ENCODE data around the gene JAM3.
A peak's percentile ranks its signal among the peaks of the same experiment; 100 is the strongest.

The JAM3 gene

DNA sequence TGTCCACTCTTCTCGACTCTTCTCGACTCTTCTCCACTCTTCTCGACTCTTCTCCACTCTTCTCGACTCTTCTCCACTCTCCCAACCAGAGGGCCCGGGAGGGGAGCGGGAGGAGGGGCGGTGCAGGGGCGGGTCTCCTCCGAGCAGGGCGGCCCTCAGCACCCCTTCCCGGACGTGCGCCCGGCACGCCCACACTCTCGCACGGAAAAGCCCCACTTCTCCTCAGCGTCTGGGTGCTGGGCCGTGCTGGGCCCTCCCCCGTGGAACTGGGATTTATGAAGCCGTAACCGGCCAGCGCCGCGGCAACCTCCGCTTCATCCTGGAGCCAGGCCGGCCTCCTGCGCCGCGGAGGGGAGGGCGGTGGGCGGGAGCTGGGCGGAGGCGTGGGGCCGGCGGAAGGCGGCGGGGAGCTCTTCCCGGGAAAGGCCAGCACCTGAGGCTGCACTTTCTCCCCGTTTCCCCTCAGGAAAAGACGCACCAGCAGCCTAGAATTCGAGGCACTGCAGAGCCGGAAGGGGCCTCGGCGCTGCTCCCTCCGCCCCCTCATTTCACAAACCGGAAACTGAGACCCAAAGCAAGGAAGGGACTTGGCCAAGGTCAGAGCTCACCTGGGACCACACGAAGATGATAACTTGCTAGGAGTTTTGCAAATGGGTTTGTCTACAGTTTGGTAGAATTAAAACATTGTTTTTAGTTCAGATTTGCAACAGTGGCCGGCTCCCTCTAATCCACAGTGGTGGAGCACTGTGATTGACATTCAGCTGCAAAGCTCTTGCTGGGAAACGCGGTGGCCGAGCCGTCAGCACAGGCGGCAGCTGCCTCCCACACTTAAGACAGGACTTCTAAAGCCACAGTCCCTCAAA lies 31.6 kb upstream of the JAM3 start:
- no peaks in the 10 kb centered on the region for H3K36me3 ChIP-seq
- peaks cover 63% of the 10 kb centered on the region for H3K4me1 ChIP-seq
- H3K9me3 ChIP-seq, result no peaks in the 10 kb centered on the region
- DNase-seq, result peak; percentile 73
- H3K27me3 ChIP-seq, result no peaks in the 10 kb centered on the region
- H3K4me3 ChIP-seq (ENCODE audit: low read depth, low read length), result peak overlapping the region; percentile 57
- TF ChIP-seq CTCF (IDR thresholded peaks at IDR 0.05; ENCODE audit: low read depth, low read length), result no peak

DNA sequence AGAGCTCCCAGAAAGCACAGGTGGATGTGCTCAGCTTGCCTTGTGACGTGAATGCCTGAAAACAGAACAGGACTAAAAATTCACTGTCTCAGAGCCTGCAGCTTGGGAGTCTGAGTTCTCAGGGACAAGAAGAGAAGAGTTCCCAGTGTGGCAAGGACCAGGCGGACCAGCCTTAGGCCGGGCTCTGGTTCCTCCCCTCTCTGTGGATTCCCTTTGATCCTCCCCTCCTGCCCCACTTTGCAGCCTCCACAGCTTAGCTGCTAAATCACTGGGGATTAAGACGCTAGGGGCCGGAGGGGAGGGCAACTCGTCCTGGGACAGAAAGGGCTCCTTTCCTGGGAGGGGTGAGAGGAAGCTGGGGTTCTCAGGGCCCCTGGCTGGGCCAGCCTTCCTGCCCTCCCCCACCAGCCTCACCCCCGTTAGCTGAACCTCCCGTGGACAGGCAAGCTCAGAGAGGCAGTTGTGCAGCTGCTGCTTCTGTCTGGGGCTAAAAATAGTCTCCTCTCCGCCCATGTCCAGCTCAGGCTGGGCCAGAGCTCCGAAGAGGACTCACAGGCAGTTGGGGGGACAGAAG lies 29.9 kb upstream of the JAM3 start:
- Histone ChIP-seq H3K4me3 (ENCODE audit: low read depth, low read length) (no peak overlapping the region), H3K36me3 (no peaks in the 10 kb centered on the region), H3K27me3 (no peaks in the 10 kb centered on the region), H3K4me1 (peaks cover 48% of the 10 kb centered on the region), H3K9me3 (no peaks in the 10 kb centered on the region)
- TF ChIP-seq CTCF (IDR thresholded peaks at IDR 0.05; ENCODE audit: low read depth, low read length), result no peak
- DNase-seq, result no peak

DNA sequence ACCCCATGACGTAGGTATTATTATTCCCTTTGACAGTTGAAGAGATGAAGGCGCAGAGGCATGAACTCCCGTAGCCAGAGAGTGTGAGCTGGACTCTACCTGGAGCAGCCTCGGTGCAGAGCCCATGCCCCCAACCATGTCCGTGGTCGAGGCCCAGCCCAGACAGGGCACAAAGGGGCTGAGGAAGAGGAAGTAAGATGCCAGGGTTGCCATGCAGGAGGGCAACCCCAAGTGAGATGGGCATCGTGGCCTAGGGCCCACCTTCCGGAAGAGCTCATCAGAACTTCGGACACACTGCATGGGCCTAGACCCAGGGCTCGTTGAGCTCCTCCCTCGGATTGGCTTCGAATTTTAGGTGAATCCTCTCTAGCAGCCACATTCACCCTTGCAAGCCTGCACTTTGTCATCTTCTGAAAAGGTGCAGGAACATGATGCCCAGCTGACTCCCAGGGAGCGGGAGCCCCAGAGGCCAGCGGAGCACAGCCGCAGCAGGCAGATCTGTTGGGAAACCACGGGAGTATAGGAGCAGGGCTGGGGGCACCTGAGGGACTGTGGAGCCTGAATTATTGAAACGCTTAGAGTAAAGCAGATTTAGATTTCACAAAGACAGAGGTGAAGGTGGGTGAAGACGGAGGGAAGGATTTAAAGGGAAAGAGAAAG lies 29.0 kb upstream of the JAM3 start:
- Histone ChIP-seq H3K27me3 (no peaks in the 10 kb centered on the region), H3K4me3 (ENCODE audit: low read depth, low read length) (no peak overlapping the region)
- DNase-seq, result no peak

DNA sequence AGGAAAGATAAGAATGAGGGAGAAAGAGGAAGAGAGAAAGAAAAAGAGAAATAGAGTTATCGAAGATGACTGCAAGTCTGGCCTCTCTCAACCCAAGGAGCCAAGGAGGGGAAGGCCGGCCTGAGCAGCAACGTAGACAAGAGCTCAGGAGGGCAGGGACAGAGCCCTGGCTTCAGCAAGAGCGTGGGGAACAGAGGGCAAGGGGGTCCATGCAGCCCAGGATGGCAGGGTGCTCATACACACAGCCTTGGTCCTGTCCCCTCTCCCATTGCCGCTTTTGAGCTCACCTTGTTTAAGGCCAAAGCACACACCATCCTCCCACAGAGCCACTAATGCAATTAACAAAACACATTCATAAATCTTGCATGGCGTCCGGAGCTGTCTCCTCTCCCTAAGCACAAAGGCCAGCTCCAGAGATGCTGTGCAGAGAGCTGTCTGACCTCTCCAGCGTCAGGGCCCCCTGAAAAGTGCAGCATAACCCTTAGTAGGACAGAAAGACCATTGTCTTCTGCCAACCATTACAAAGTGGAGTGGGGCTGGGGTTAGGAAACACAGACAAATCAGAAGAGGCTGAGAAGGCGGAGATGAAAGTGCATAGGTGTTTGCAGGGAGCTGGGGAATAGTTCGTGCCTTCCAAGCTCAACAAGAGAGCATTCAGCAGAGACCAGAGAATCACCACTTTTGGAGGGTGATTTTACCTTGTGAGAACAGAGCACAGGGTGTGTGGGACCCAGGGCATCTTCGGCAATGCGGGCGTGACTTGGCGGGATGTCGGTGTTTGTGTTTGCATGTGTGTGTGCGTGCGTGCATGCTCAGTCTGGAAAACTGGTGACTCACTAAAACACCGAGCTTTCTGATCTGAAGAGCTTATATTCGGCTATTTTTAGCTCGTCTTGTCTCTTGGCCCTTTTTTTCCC lies 28.2 kb upstream of the JAM3 start:
- Histone ChIP-seq H3K9me3 (no peaks in the 10 kb centered on the region), H3K36me3 (no peaks in the 10 kb centered on the region), H3K4me3 (ENCODE audit: low read depth, low read length) (no peak overlapping the region), H3K27me3 (no peaks in the 10 kb centered on the region), H3K4me1 (peaks cover 42% of the 10 kb centered on the region)
- DNase-seq, result no peak
- TF ChIP-seq CTCF (IDR thresholded peaks at IDR 0.05; ENCODE audit: low read depth, low read length), result no peak

More for the DNA sequence above, 29.0 kb upstream of the JAM3 start:
- TF ChIP-seq CTCF (IDR thresholded peaks at IDR 0.05; ENCODE audit: low read depth, low read length), result no peak
- H3K9me3 ChIP-seq, result no peaks in the 10 kb centered on the region
- H3K36me3 ChIP-seq, result no peaks in the 10 kb centered on the region
- peaks cover 41% of the 10 kb centered on the region for H3K4me1 ChIP-seq

GRCh38 chr11:134041349-134041748 lies 27.5 kb upstream of the JAM3 start:
- Histone ChIP-seq H3K27me3 (no peaks in the 10 kb centered on the region), H3K4me1 (peaks cover 47% of the 10 kb centered on the region), H3K36me3 (no peaks in the 10 kb centered on the region), H3K4me3 (ENCODE audit: low read depth, low read length) (no peak overlapping the region), H3K9me3 (no peaks in the 10 kb centered on the region)
- no peak for TF ChIP-seq CTCF (IDR thresholded peaks at IDR 0.05; ENCODE audit: low read depth, low read length)
- DNase-seq, result no peak
